ENCODE measurements around the gene HNF1B.

The HNF1B gene

GRCh38 chr17:37752482-37752881, 7.6 kb upstream of the HNF1B start:
- Histone ChIP-seq H3K9me3 (ENCODE audit: low read length) (no peaks in the 10 kb centered on the region), H2AFZ (ENCODE audit: low read depth, low read length) (no peak overlapping the region), H3K36me3 (ENCODE audit: insufficient read depth, low read length) (no peaks in the 10 kb centered on the region), H3K27me3 (ENCODE audit: insufficient read depth, low read length) (peaks cover 37% of the 10 kb centered on the region), H3K4me1 (ENCODE audit: insufficient read depth, low read length) (no peaks in the 10 kb centered on the region), H3K4me3 (ENCODE audit: low read length) (no peak overlapping the region)

GRCh38 chr17:37750768-37751475, 6.1 kb upstream of the HNF1B start:
- H3K9me3 ChIP-seq (ENCODE audit: low read length) = no peaks in the 10 kb centered on the region
- H3K4me3 ChIP-seq (ENCODE audit: low read length) = no peak overlapping the region
- no peaks in the 10 kb centered on the region for H3K4me1 ChIP-seq (ENCODE audit: insufficient read depth, low read length)
- H2AFZ ChIP-seq (ENCODE audit: low read depth, low read length) = no peak overlapping the region
- no peaks in the 10 kb centered on the region for H3K36me3 ChIP-seq (ENCODE audit: insufficient read depth, low read length)
- H3K27me3 ChIP-seq (ENCODE audit: insufficient read depth, low read length) = peaks cover 52% of the 10 kb centered on the region

GRCh38 chr17:37750292-37750691, 5.4 kb upstream of the HNF1B start:
- Histone ChIP-seq H2AFZ (ENCODE audit: low read depth, low read length) (no peak overlapping the region), H3K9me3 (ENCODE audit: low read length) (no peaks in the 10 kb centered on the region), H3K36me3 (ENCODE audit: insufficient read depth, low read length) (no peaks in the 10 kb centered on the region), H3K4me3 (ENCODE audit: low read length) (no peak overlapping the region), H3K4me1 (ENCODE audit: insufficient read depth, low read length) (no peaks in the 10 kb centered on the region), H3K27me3 (ENCODE audit: insufficient read depth, low read length) (peaks cover 59% of the 10 kb centered on the region)

GRCh38 chr17:37747222-37747621, 2.4 kb upstream of the HNF1B start:
- Histone ChIP-seq H3K27me3 (ENCODE audit: insufficient read depth, low read length) (peaks cover 79% of the 10 kb centered on the region), H3K36me3 (ENCODE audit: insufficient read depth, low read length) (no peaks in the 10 kb centered on the region), H2AFZ (ENCODE audit: low read depth, low read length) (no peak overlapping the region)

GRCh38 chr17:37746617-37747016, 1.8 kb upstream of the HNF1B start:
- H3K4me3 ChIP-seq (ENCODE audit: low read length) = no peak overlapping the region
- H3K9me3 ChIP-seq (ENCODE audit: low read length) = no peaks in the 10 kb centered on the region
- H3K27me3 ChIP-seq (ENCODE audit: insufficient read depth, low read length) = peaks cover 79% of the 10 kb centered on the region
- no peak overlapping the region for H2AFZ ChIP-seq (ENCODE audit: low read depth, low read length)
- no peaks in the 10 kb centered on the region for H3K36me3 ChIP-seq (ENCODE audit: insufficient read depth, low read length)
- peaks cover 15% of the 10 kb centered on the region for H3K4me1 ChIP-seq (ENCODE audit: insufficient read depth, low read length)

More at GRCh38 chr17:37747222-37747621, 2.4 kb upstream of the HNF1B start:
- Histone ChIP-seq H3K9me3 (ENCODE audit: low read length) (no peaks in the 10 kb centered on the region), H3K4me1 (ENCODE audit: insufficient read depth, low read length) (peaks cover 15% of the 10 kb centered on the region), H3K4me3 (ENCODE audit: low read length) (no peak overlapping the region)

GRCh38 chr17:37745801-37746426, 1.1 kb upstream of the HNF1B start:
- Histone ChIP-seq H3K27me3 (ENCODE audit: insufficient read depth, low read length) (peaks cover 84% of the 10 kb centered on the region), H3K9me3 (ENCODE audit: low read length) (no peaks in the 10 kb centered on the region), H3K4me3 (ENCODE audit: low read length) (no peak overlapping the region), H3K36me3 (ENCODE audit: insufficient read depth, low read length) (no peaks in the 10 kb centered on the region), H2AFZ (ENCODE audit: low read depth, low read length) (no peak overlapping the region), H3K4me1 (ENCODE audit: insufficient read depth, low read length) (peaks cover 15% of the 10 kb centered on the region)

- H3K27me3 ChIP-seq (ENCODE audit: insufficient read depth, low read length) = peaks cover 82% of the 10 kb centered on the region
- no peaks in the 10 kb centered on the region for H3K36me3 ChIP-seq (ENCODE audit: insufficient read depth, low read length)
- H2AFZ ChIP-seq (ENCODE audit: low read depth, low read length) = no peak overlapping the region
- H3K4me3 ChIP-seq (ENCODE audit: low read length) = no peak overlapping the region
- H3K4me1 ChIP-seq (ENCODE audit: insufficient read depth, low read length) = peaks cover 15% of the 10 kb centered on the region
- H3K9me3 ChIP-seq (ENCODE audit: low read length) = no peaks in the 10 kb centered on the region
Observed at GRCh38 chr17:37744633-37744927, 279 bp downstream of the HNF1B start.

- no peak overlapping the region for H3K4me3 ChIP-seq (ENCODE audit: low read length)
- no peaks in the 10 kb centered on the region for H3K9me3 ChIP-seq (ENCODE audit: low read length)
- no peaks in the 10 kb centered on the region for H3K36me3 ChIP-seq (ENCODE audit: insufficient read depth, low read length)
- peaks cover 85% of the 10 kb centered on the region for H3K27me3 ChIP-seq (ENCODE audit: insufficient read depth, low read length)
- no peak overlapping the region for H2AFZ ChIP-seq (ENCODE audit: low read depth, low read length)
- peaks cover 15% of the 10 kb centered on the region for H3K4me1 ChIP-seq (ENCODE audit: insufficient read depth, low read length)
Observed at GRCh38 chr17:37743875-37744632, 805 bp downstream of the HNF1B start.

- peaks cover 86% of the 10 kb centered on the region for H3K27me3 ChIP-seq (ENCODE audit: insufficient read depth, low read length)
- H3K4me3 ChIP-seq (ENCODE audit: low read length) = no peak overlapping the region
- H3K36me3 ChIP-seq (ENCODE audit: insufficient read depth, low read length) = no peaks in the 10 kb centered on the region
- peaks cover 15% of the 10 kb centered on the region for H3K4me1 ChIP-seq (ENCODE audit: insufficient read depth, low read length)
- H2AFZ ChIP-seq (ENCODE audit: low read depth, low read length) = peak overlapping the region; percentile 68
- H3K9me3 ChIP-seq (ENCODE audit: low read length) = no peaks in the 10 kb centered on the region
Observed at GRCh38 chr17:37743612-37743874, 1.3 kb downstream of the HNF1B start.

GRCh38 chr17:37742762-37743611, 1.9 kb downstream of the HNF1B start:
- Histone ChIP-seq H3K27me3 (ENCODE audit: insufficient read depth, low read length) (peaks cover 85% of the 10 kb centered on the region), H2AFZ (ENCODE audit: low read depth, low read length) (peak overlapping the region; percentile 68), H3K36me3 (ENCODE audit: insufficient read depth, low read length) (no peaks in the 10 kb centered on the region), H3K4me3 (ENCODE audit: low read length) (no peak overlapping the region), H3K4me1 (ENCODE audit: insufficient read depth, low read length) (peaks cover 15% of the 10 kb centered on the region), H3K9me3 (ENCODE audit: low read length) (no peaks in the 10 kb centered on the region)

GRCh38 chr17:37742116-37742761, 2.6 kb downstream of the HNF1B start:
- H3K27me3 ChIP-seq (ENCODE audit: insufficient read depth, low read length) = peaks cover 80% of the 10 kb centered on the region
- H3K4me3 ChIP-seq (ENCODE audit: low read length) = no peak overlapping the region
- peak overlapping the region; percentile 51 for H2AFZ ChIP-seq (ENCODE audit: low read depth, low read length)
- H3K36me3 ChIP-seq (ENCODE audit: insufficient read depth, low read length) = no peaks in the 10 kb centered on the region
- peaks cover 15% of the 10 kb centered on the region for H3K4me1 ChIP-seq (ENCODE audit: insufficient read depth, low read length)
- no peaks in the 10 kb centered on the region for H3K9me3 ChIP-seq (ENCODE audit: low read length)

- Histone ChIP-seq H2AFZ (ENCODE audit: low read depth, low read length) (peak overlapping the region; percentile 51), H3K9me3 (ENCODE audit: low read length) (no peaks in the 10 kb centered on the region), H3K36me3 (ENCODE audit: insufficient read depth, low read length) (no peaks in the 10 kb centered on the region), H3K4me3 (ENCODE audit: low read length) (no peak overlapping the region), H3K27me3 (ENCODE audit: insufficient read depth, low read length) (peaks cover 73% of the 10 kb centered on the region), H3K4me1 (ENCODE audit: insufficient read depth, low read length) (peaks cover 15% of the 10 kb centered on the region)
Observed at GRCh38 chr17:37741341-37742115, 3.3 kb downstream of the HNF1B start.

Data from neuron (in vitro differentiated cells).